ENCODE results near the gene SPTB. TPM values are rescaled to one million over a fixed set of nuclear protein-coding genes. Genes with fewer than 3 reads are reported as not detected.

Gene SPTB
- polyA plus RNA-seq, 3 donors = 13.6 to 17.4 (median 16.0) TPM

GRCh38 chr14:64711039-64711438 lies 168.7 kb downstream of the SPTB start:
- DNase-seq (ENCODE audit: extremely low read depth in 1 of 11, low read depth in 9 of 11, low spot score in 4 of 11) = no peak

GRCh38 chr14:64709126-64709525 lies 170.6 kb downstream of the SPTB start:
- DNase-seq (ENCODE audit: extremely low read depth in 1 of 11, low read depth in 9 of 11, low spot score in 4 of 11) = no peak

- no peak for DNase-seq (ENCODE audit: extremely low read depth in 1 of 11, low read depth in 9 of 11, low spot score in 4 of 11)
These were observed 171.3 kb downstream of the SPTB start for GRCh38 chr14:64708148-64709004.

GRCh38 chr14:64707661-64708060 lies 172.0 kb downstream of the SPTB start:
- no peak for DNase-seq (ENCODE audit: extremely low read depth in 1 of 11, low read depth in 9 of 11, low spot score in 4 of 11)

- no peak for DNase-seq (ENCODE audit: extremely low read depth in 1 of 11, low read depth in 9 of 11, low spot score in 4 of 11)
These were observed 173.0 kb downstream of the SPTB start for GRCh38 chr14:64706593-64707193.

GRCh38 chr14:64706119-64706592 lies 173.6 kb downstream of the SPTB start:
- DNase-seq (ENCODE audit: extremely low read depth in 1 of 11, low read depth in 9 of 11, low spot score in 4 of 11) = no peak

GRCh38 chr14:64705381-64706118 lies 174.2 kb downstream of the SPTB start:
- DNase-seq (ENCODE audit: extremely low read depth in 1 of 11, low read depth in 9 of 11, low spot score in 4 of 11) = no peak

GRCh38 chr14:64704743-64705380 lies 174.8 kb downstream of the SPTB start:
- no peak for DNase-seq (ENCODE audit: extremely low read depth in 1 of 11, low read depth in 9 of 11, low spot score in 4 of 11)

GRCh38 chr14:64704143-64704742 lies 175.5 kb downstream of the SPTB start, which contains the start of gene PLEKHG3:
Gene PLEKHG3 (plus strand): TSS chr14:64704424. CDS start chr14:64727632, 23,208 bp downstream.
- peak in 7 of 11 donors; percentile 72 to 89 (median 84) for DNase-seq (ENCODE audit: extremely low read depth in 1 of 11, low read depth in 9 of 11, low spot score in 4 of 11)

- no peak for DNase-seq (ENCODE audit: extremely low read depth in 1 of 11, low read depth in 9 of 11, low spot score in 4 of 11)
These were observed 176.1 kb downstream of the SPTB start for GRCh38 chr14:64703395-64704142.

- DNase-seq (ENCODE audit: extremely low read depth in 1 of 11, low read depth in 9 of 11, low spot score in 4 of 11) = peak in 1 of 11 donors; percentile 59
These were observed 177.0 kb downstream of the SPTB start for GRCh38 chr14:64702493-64703394.

GRCh38 chr14:64701660-64702059 lies 178.0 kb downstream of the SPTB start:
- no peak for DNase-seq (ENCODE audit: extremely low read depth in 1 of 11, low read depth in 9 of 11, low spot score in 4 of 11)

GRCh38 chr14:64700894-64701293 lies 178.8 kb downstream of the SPTB start:
- no peak for DNase-seq (ENCODE audit: extremely low read depth in 1 of 11, low read depth in 9 of 11, low spot score in 4 of 11)

- DNase-seq (ENCODE audit: extremely low read depth in 1 of 11, low read depth in 9 of 11, low spot score in 4 of 11) = no peak
These were observed 179.4 kb downstream of the SPTB start for GRCh38 chr14:64700290-64700689.

GRCh38 chr14:64698903-64699302 lies 180.8 kb downstream of the SPTB start:
- no peak for DNase-seq (ENCODE audit: extremely low read depth in 1 of 11, low read depth in 9 of 11, low spot score in 4 of 11)

- DNase-seq (ENCODE audit: extremely low read depth in 1 of 11, low read depth in 9 of 11, low spot score in 4 of 11) = peak in 1 of 11 donors; percentile 72
These were observed 183.3 kb downstream of the SPTB start for GRCh38 chr14:64696355-64696857.

Measured in renal cortex interstitium (tissue), 11 donors.